Measurements from ENCODE around the gene TRIO. TPM values are rescaled to one million over a fixed set of nuclear protein-coding genes. Genes with fewer than 3 reads are reported as not detected.

The TRIO gene
- polyA plus RNA-seq, 3 donors, result 1.7 to 45.8 (median 2.1) TPM

DNA sequence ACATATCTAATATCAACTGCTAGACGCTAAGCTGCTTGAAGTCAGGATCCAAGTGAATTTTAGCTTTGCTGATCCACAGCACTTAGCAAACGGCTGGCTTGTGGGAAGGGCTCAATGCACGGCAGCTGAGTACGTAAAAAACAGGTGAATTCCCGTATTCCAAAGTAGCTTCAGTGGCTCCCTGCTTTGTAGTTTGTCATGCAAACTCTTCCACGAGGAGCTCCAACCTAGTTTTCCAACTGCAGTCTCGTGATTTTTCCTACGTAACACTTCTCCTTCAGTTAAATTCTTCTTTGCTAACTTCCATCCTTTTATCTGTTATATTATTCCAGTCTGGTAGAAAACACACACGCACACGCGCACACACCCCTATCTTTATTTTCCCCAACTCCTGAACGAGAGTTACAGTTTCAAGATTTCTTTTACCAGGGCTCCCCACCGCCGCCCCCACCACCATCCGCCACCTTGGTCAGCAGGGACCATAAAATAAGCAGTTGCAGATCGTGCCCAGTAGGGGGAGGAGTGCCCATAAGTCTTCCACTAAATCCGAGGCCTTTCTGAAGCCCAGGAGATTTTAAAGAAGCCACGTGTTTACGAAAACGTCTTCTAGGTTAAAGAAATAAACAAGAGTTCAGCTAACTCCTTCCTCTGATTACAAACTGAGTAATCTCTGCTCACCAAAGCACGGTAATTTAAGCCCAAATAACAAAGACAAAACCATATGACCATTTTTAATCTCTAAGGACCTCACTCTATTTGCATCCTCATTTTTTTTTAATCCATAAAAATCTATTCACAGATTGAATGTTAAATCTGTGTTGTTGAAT, 34.8 kb upstream of the TRIO start:
- Histone ChIP-seq H3K9me3 (replicated peaks in 1 of 2; ENCODE audit: control insufficient read depth in 1 of 2, insufficient read depth in 1 of 2, low read length in 2 of 2) (peaks cover 0 to 2% of the 10 kb centered on the region in 2 donors), H3K27ac (ENCODE audit: low read depth in 1 of 2, low read length in 2 of 2) (no peak overlapping the region), H4K20me1 (ENCODE audit: insufficient read depth, low read length) (no peaks in the 10 kb centered on the region), H3K9ac (ENCODE audit: insufficient read depth, low read length, poor library complexity, severe bottlenecking) (no peak overlapping the region), H3K4me3 (replicated peaks in 1 of 3; ENCODE audit: low read depth in 2 of 3, low read length in 3 of 3) (peak overlapping the region in 2 of 3 experiments; percentile 15 to 36), H3K27me3 (ENCODE audit: control insufficient read depth in 2 of 2, insufficient read depth in 2 of 2, low read length in 2 of 2) (no peaks in the 10 kb centered on the region), H3K4me1 (ENCODE audit: control insufficient read depth in 1 of 2, insufficient read depth in 2 of 2, low read length in 2 of 2) (peaks cover 15 to 25% of the 10 kb centered on the region in 2 donors), H3K36me3 (replicated peaks in 1 of 2; ENCODE audit: control insufficient read depth in 1 of 2, insufficient read depth in 2 of 2, low read length in 2 of 2) (no peaks in the 10 kb centered on the region), H3K4me2 (replicated peaks; ENCODE audit: extremely low read depth, low read length, poor library complexity, severe bottlenecking) (peak overlapping the region; percentile 53), H2AFZ (ENCODE audit: insufficient read depth, low read depth, low read length, poor library complexity, severe bottlenecking) (peak overlapping the region; percentile 16), H3K79me2 (ENCODE audit: insufficient read depth, low read length) (no peaks in the 10 kb centered on the region)
- H3K4me1 Mint-ChIP-seq, result peaks cover 25% of the 10 kb centered on the region
- H3K27ac Mint-ChIP-seq, result peak overlapping the region in 1 of 7 donors; percentile 2
- peaks cover 0 to 2% (median 0%) of the 10 kb centered on the region in 7 donors for H3K9me3 Mint-ChIP-seq
- no peaks in the 10 kb centered on the region for H3K36me3 Mint-ChIP-seq
- H3K27me3 Mint-ChIP-seq (ENCODE audit: low read depth in 3 of 3), result peaks cover 0 to 7% (median 7%) of the 10 kb centered on the region in 3 donors
- intact Hi-C loops (cut with micrococcal nuclease), result loop anchor here in 1 of 2 donors (5.0 kb wide), 1 partner anchor 164 kb away; no protein-coding TSS in a partner anchor
- 63% methylated on average over 7 of the region's 21 CpGs for WGBS (ENCODE audit: insufficient coverage)
- TF ChIP-seq CTCF (IDR thresholded peaks at IDR 0.05), result peak; percentile 71
- DNase-seq, result peak; percentile 53 to 74 (median 73)
- peak overlapping the region; percentile 57 to 89 for H3K4me3 Mint-ChIP-seq

GRCh38 chr5:14109041-14109747, 33.9 kb upstream of the TRIO start:
- Histone ChIP-seq H3K79me2 (ENCODE audit: insufficient read depth, low read length) (no peaks in the 10 kb centered on the region), H3K4me2 (replicated peaks; ENCODE audit: extremely low read depth, low read length, poor library complexity, severe bottlenecking) (peak overlapping the region; percentile 53), H3K4me1 (ENCODE audit: control insufficient read depth in 1 of 2, insufficient read depth in 2 of 2, low read length in 2 of 2) (peaks cover 15 to 25% of the 10 kb centered on the region in 2 donors), H3K27ac (ENCODE audit: low read depth in 1 of 2, low read length in 2 of 2) (no peak overlapping the region), H3K36me3 (replicated peaks in 1 of 2; ENCODE audit: control insufficient read depth in 1 of 2, insufficient read depth in 2 of 2, low read length in 2 of 2) (no peaks in the 10 kb centered on the region), H3K27me3 (ENCODE audit: control insufficient read depth in 2 of 2, insufficient read depth in 2 of 2, low read length in 2 of 2) (no peaks in the 10 kb centered on the region), H3K9me3 (replicated peaks in 1 of 2; ENCODE audit: control insufficient read depth in 1 of 2, insufficient read depth in 1 of 2, low read length in 2 of 2) (no peaks in the 10 kb centered on the region), H2AFZ (ENCODE audit: insufficient read depth, low read depth, low read length, poor library complexity, severe bottlenecking) (peak overlapping the region; percentile 44), H3K9ac (ENCODE audit: insufficient read depth, low read length, poor library complexity, severe bottlenecking) (no peak overlapping the region), H4K20me1 (ENCODE audit: insufficient read depth, low read length) (no peaks in the 10 kb centered on the region), H3K4me3 (replicated peaks in 1 of 3; ENCODE audit: low read depth in 2 of 3, low read length in 3 of 3) (peak overlapping the region in 1 of 3 experiments; percentile 11)
- peak; percentile 20 to 56 (median 21) for DNase-seq
- no peak overlapping the region for H3K27ac Mint-ChIP-seq
- TF ChIP-seq CTCF (IDR thresholded peaks at IDR 0.05), result no peak
- no peaks in the 10 kb centered on the region for H3K36me3 Mint-ChIP-seq
- intact Hi-C loops (cut with micrococcal nuclease), result loop anchor here in 1 of 2 donors (5.0 kb wide), 1 partner anchor 163 kb away; no protein-coding TSS in a partner anchor
- H3K4me3 Mint-ChIP-seq, result peak overlapping the region in 1 of 2 donors; percentile 40
- no peaks in the 10 kb centered on the region for H3K9me3 Mint-ChIP-seq
- peaks cover 25% of the 10 kb centered on the region for H3K4me1 Mint-ChIP-seq
- WGBS (ENCODE audit: insufficient coverage), result 60% methylated on average over 2 of the region's 8 CpGs
- H3K27me3 Mint-ChIP-seq (ENCODE audit: low read depth in 3 of 3), result peaks cover 0 to 7% (median 7%) of the 10 kb centered on the region in 3 donors

All from CD14-positive monocyte (primary cell).